Activated CD4-positive, CD25-positive, alpha-beta regulatory T cell (primary cell): ENCODE data around the gene TIPARP.

Experiments used
- DNase-seq, 4 experiments: peaks; one replicate each; lab custom pipeline; 2025; lab: John Stamatoyannopoulos, UW

The TIPARP gene, protein sequence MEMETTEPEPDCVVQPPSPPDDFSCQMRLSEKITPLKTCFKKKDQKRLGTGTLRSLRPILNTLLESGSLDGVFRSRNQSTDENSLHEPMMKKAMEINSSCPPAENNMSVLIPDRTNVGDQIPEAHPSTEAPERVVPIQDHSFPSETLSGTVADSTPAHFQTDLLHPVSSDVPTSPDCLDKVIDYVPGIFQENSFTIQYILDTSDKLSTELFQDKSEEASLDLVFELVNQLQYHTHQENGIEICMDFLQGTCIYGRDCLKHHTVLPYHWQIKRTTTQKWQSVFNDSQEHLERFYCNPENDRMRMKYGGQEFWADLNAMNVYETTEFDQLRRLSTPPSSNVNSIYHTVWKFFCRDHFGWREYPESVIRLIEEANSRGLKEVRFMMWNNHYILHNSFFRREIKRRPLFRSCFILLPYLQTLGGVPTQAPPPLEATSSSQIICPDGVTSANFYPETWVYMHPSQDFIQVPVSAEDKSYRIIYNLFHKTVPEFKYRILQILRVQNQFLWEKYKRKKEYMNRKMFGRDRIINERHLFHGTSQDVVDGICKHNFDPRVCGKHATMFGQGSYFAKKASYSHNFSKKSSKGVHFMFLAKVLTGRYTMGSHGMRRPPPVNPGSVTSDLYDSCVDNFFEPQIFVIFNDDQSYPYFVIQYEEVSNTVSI

GRCh38 chr3:156674046-156674910, at the start of gene TIPARP:
TIPARP (plus strand) TSS chr3:156674590; CDS start chr3:156677698, 3,108 bp downstream.
- peak; percentile 97 to 99 (median 98) for DNase-seq

DNA sequence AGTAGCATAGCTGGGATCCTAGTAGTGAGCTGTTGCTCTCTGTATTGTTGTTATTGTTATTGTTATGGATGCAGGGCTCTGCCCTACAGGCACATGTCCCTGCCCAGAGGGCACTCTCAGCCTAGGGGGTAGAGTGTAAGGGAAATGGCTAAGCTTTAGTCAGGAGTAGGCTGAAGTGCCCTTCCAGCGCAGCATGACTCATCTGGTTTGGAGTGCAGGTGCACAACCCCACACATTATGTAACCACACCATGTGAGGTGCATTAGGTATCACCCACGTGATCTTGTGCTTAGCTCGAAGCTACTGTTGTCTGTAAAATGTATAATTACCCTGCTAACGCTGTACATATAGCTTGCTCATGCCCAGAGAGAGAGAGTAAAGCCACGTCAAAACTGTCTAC, 48.3 kb upstream of the TIPARP start:
- no peak for DNase-seq

GRCh38 chr3:156627946-156628569, 46.3 kb upstream of the TIPARP start:
- no peak for DNase-seq

DNA sequence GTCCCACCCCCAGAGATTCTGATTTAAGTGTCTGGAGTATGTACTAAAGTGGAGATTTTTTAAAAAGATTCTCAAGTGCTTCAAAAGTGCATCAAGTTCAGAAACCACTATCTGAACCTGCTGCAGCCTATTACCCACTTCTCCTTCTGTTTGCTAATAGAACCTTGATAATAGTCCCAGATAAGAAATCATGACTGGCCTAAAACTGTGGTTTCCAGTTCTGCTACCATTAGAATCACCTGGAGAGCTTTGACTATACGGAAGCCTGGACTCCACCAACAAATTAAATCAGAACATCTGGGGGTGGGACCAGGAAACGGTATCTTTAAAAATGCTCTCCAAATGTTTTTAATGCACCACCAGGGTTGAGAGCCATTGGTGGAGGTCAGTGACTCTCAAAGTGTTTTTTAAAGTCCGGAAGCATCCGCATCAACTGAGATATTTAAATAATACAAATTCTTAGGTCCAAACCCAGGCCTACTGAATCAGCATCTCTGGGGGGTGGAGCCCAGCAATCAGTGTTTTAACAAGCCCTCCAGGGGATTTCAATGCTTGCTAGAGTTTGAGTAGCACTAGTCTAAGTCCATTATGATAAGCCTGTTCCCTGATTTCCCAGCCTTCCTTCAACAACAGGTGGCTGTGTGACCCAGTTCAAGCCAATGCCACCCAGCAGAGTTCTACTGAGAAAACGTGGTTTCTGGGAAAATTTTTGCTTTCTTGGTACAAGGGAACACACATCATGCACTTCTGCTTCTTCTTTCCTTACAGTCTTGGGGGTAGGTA, 45.4 kb upstream of the TIPARP start:
- DNase-seq = no peak

DNA sequence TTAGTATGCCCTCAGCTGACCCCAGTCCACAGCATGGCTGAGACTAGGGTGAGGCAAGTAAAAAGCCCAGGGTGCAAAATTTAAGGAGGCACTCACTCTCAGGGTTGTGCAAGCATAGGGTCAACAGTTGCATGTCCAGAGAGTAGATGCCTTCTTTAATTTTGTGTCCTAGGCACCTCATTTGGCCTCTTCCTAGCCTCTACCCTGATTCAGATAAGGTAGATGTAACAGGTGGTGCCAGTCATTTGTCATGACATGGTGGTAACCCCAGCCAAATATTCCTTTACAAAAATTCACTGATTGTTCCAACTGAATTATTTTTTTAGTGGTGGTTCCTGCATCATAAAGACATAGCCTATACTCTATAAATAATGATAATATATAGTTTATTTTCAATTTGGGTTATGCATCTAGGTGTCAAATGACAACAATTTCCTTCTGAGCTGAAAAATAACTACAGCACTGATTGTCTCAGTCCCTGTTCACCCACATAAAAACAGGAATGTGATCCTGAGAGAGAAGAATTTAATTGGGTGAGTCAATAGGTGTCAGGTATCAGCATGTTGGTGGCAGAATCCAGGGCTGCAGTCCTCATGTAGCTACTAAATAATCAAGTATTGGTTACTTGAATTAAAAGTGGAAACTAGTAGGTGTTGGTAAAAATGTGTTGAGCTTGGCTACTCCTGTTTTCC, 44.2 kb upstream of the TIPARP start:
- DNase-seq = no peak

DNA sequence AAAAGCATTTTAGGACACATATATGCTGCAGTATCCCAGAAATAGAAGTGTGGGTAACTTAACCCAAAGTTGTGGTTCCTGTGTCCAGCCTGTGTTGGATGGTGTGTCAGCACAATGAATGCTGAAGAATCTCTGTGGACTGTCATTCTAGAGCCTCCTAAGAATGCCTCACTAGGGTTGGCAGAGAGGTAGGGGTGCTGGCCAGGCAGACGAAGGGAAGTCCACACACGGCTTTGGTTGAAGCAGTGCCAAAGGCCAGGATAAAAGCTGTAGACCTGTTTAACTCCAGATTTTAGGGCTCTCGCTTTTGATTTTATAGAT, 43.7 kb upstream of the TIPARP start:
- no peak for DNase-seq

GRCh38 chr3:156631323-156631722, 43.1 kb upstream of the TIPARP start:
- DNase-seq = no peak

DNA sequence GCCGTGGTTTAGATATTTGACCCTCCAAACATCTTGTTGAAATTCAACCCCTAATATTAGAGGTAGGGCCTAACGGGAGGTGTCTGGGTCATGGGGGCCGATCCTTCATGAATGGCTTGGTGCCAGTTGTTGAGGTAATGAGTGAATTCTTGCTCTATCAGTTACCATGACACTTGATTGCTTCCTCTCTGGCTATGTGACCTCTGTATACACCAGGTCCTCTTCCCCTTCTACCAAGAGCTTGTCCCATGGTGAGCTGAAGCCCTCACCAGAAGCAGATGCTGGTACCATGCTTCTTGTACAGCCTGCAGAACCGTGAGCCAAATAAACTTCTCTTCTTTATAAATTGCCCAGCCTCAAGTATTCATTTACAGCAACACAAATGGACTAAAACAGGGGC, 41.8 kb upstream of the TIPARP start:
- DNase-seq = no peak

GRCh38 chr3:156633335-156633734, 41.1 kb upstream of the TIPARP start:
- no peak for DNase-seq

DNA sequence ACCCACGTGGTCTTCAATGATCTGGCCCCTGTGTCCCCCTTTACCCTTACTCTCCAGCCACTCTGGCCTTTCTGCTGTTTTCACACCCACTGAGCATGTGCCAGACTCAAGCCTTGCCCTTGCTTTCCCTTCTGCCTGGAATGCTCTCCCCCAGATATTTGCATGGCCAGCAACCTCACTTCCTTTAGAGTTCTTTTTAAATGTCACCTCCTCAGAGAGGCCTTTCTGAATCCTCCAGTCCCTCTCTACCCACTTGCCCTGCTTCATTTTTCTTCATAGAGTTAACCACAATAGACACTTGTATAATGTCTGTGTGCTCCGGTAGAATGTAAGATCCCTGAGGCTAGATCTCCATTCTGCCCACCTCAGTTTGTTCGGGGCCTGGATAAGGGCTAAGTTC, 39.4 kb upstream of the TIPARP start:
- DNase-seq = no peak

GRCh38 chr3:156635973-156636372, 38.4 kb upstream of the TIPARP start:
- DNase-seq = no peak

GRCh38 chr3:156637480-156638022, 36.8 kb upstream of the TIPARP start:
- no peak for DNase-seq

- no peak for DNase-seq
Observed at GRCh38 chr3:156638271-156638670, 36.1 kb upstream of the TIPARP start.

- DNase-seq = no peak
Observed at GRCh38 chr3:156639414-156640023, 34.9 kb upstream of the TIPARP start.

GRCh38 chr3:156641618-156641975, 32.8 kb upstream of the TIPARP start:
- no peak for DNase-seq

DNA sequence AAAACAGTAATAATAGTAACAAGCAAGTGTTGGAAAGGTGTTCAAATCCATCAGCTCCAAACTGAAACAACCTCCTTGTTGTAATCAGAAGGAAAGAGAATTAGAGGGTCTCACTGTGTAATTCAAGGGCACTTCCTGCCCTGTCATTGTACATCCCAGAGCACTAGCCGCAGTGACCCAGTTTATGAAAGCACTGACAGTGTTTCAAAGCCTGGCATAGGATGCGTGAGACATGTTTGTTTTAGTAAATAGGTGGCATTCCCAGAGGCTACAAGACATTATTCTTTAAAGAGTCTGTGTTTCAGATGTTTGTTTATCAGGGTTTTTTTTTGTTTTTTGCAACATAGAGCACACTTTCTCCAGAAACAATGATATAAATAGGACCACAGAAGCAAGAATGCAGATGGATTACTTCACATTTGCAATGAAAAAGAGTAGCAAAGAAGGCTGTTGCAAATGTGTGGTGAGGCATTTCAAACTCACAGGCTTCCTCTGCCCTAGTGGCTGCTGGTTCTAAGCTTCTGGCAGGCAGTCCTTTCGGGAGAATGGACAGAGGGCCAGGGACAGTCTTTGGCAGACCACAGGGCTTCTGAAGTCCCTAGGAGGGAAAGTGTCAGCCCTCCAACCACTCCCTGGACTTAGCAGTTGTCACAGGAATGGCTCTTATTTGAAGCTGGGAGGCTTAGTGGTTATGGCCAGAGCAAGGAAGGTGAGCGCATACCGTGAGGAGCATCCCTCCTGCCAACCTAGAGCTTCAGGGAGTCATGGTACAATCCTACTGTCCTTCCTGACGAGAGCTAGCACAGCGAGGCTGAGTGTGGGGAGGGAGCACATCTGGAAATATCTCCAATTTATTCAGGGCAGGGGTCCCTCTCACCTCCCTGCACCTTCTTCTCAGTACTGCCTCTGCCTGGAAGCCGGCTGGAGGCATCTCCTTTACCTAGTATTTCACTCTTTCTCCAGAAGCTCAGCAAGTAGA, 31.4 kb upstream of the TIPARP start:
- no peak for DNase-seq

DNA sequence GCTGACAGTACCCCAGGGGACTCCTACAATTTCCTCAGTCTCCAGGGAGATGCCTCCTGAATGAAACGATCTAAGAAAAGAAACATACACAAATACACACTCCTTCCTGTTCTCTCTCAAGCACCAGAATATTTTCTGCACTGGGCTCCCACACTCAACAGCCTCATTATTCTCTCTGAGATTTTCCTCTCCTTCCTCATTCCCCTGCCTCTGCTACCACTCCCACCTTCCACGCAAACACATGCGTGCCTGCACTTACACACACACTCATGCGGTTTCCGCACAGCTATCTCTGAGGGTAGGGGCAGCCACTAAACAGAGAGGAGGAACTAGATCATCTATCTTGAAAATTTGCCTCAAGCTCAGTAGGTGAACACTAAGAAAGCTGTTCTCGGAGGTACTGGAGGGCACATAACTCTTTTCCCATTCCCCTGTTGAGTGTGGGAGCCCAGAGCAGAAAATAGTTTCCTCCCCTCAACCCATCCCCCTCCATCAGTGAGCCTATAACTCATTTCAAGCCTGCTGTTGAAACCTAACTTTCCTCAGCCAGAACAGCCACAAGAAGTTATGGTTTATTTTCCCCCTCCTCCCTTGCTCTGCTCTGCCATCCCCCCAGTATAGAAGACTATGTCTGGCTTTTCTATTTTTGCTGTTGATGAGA, 30.5 kb upstream of the TIPARP start:
- DNase-seq = no peak

DNA sequence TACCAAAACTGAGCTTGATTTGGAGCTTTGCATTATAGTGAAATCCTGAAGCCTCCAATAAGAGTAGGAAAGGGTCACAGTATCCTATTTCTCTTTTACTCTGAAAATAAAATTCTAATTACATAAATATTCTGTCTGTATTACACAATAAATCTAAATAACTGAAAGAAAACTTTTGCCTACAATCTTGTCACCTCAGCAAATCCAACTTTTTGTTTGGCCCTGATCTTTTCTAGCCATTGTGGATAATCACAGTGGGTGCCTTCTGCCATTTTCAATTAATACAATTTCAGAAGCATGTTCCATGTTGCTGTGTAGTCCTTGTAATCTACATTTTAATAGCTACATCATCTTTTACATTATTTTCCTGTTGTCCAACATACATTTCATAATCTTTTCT, 29.4 kb upstream of the TIPARP start:
- DNase-seq = no peak
